ENCODE data around the gene EYA3. TPM values are rescaled to one million over a fixed set of nuclear protein-coding genes. Genes with fewer than 3 reads are reported as not detected.

Gene EYA3
- total RNA-seq, 6 experiments from 2014 or later: 24.2 to 31.3 (median 27.8) TPM

GRCh38 chr1:28134651-28135207, 46.3 kb upstream of the EYA3 start:
- no peak for DNase-seq
- Mint-ChIP-seq H3K9me3 (no peaks in the 10 kb centered on the region), H3K36me3 (ENCODE audit: low read depth) (no peaks in the 10 kb centered on the region), H3K4me1 (ENCODE audit: low read depth) (peaks cover 38% of the 10 kb centered on the region), H3K27me3 (ENCODE audit: insufficient read depth) (peaks cover 8% of the 10 kb centered on the region; the same call in 1 of the 2 replicates), H3K4me3 (no peak overlapping the region), H3K27ac (no peak overlapping the region)
- no peak for TF ChIP-seq CTCF (IDR thresholded peaks at IDR 0.05)

- Mint-ChIP-seq H3K27ac (no peak overlapping the region), H3K27me3 (ENCODE audit: insufficient read depth) (peaks cover 8% of the 10 kb centered on the region; the same call in 1 of the 2 replicates), H3K4me1 (ENCODE audit: low read depth) (peaks cover 38% of the 10 kb centered on the region), H3K9me3 (no peaks in the 10 kb centered on the region), H3K4me3 (no peak overlapping the region), H3K36me3 (ENCODE audit: low read depth) (no peaks in the 10 kb centered on the region)
- no peak for TF ChIP-seq CTCF (IDR thresholded peaks at IDR 0.05)
- no peak for DNase-seq
Measured at GRCh38 chr1:28132171-28133167, 44.1 kb upstream of the EYA3 start.

- H3K27ac Mint-ChIP-seq: no peak overlapping the region
- no peak for DNase-seq
- H3K36me3 Mint-ChIP-seq (ENCODE audit: low read depth): no peaks in the 10 kb centered on the region
- H3K9me3 Mint-ChIP-seq: no peaks in the 10 kb centered on the region
- no peak overlapping the region for H3K4me3 Mint-ChIP-seq
- TF ChIP-seq CTCF (IDR thresholded peaks at IDR 0.05): no peak
- peaks cover 22% of the 10 kb centered on the region for H3K4me1 Mint-ChIP-seq (ENCODE audit: low read depth)
- peaks cover 12% of the 10 kb centered on the region; the same call in 1 of the 2 replicates for H3K27me3 Mint-ChIP-seq (ENCODE audit: insufficient read depth)
Measured at GRCh38 chr1:28130901-28131300, 42.5 kb upstream of the EYA3 start.

- H3K27me3 Mint-ChIP-seq (ENCODE audit: insufficient read depth): peaks cover 12% of the 10 kb centered on the region; the same call in 1 of the 2 replicates
- TF ChIP-seq CTCF (IDR thresholded peaks at IDR 0.05): no peak
- no peak overlapping the region for H3K4me3 Mint-ChIP-seq
- DNase-seq: peak; percentile 56
- H3K4me1 Mint-ChIP-seq (ENCODE audit: low read depth): peaks cover 13% of the 10 kb centered on the region
- no peaks in the 10 kb centered on the region for H3K9me3 Mint-ChIP-seq
- no peaks in the 10 kb centered on the region for H3K36me3 Mint-ChIP-seq (ENCODE audit: low read depth)
- H3K27ac Mint-ChIP-seq: no peak overlapping the region
Measured at GRCh38 chr1:28129150-28129549, 40.7 kb upstream of the EYA3 start.

- TF ChIP-seq CTCF (IDR thresholded peaks at IDR 0.05): no peak
- DNase-seq: no peak
- Mint-ChIP-seq H3K36me3 (ENCODE audit: low read depth) (no peaks in the 10 kb centered on the region), H3K27ac (no peak overlapping the region), H3K27me3 (ENCODE audit: insufficient read depth) (peaks cover 5% of the 10 kb centered on the region; the same call in 1 of the 2 replicates), H3K9me3 (no peaks in the 10 kb centered on the region), H3K4me3 (no peak overlapping the region), H3K4me1 (ENCODE audit: low read depth) (peaks cover 24% of the 10 kb centered on the region)
Measured at GRCh38 chr1:28127617-28128257, 39.3 kb upstream of the EYA3 start.

Data from HFFc6 (cell line).